K562 (cell line): ENCODE measurements around the gene OR52A5. TPM values are rescaled to one million over a fixed set of nuclear protein-coding genes. Genes with fewer than 3 reads are reported as not detected.

ENCODE experiments used
- ELK1 ChIP-seq: sonication (generic); formaldehyde crosslinking; IDR thresholded peaks from 2 replicates; pipeline ENCODE4 v1.8.1; 2022; ENCODE audit warnings: missing genetic modification reagents
- LEF1 ChIP-seq: fragments of 450-650 bp; IDR thresholded peaks from 2 replicates; pipeline ENCODE4 v1.6.1; 2016; ENCODE audit warnings: mild to moderate bottlenecking
- MCM3 ChIP-seq: fragments of 450-650 bp; IDR thresholded peaks from 2 replicates; pipeline ENCODE4 v1.6.1; 2016
- MEF2A ChIP-seq: IDR thresholded peaks from 2 replicates; pipeline ENCODE4 v1.6.1; 2011; ENCODE audit warnings: low read depth, mild to moderate bottlenecking, low read length, moderate library complexity; ENCODE audit not compliant: control insufficient read depth
- MXI1 ChIP-seq: IDR thresholded peaks from 2 replicates; pipeline ENCODE4 v1.6.1; 2011; ENCODE audit warnings: low read depth, mild to moderate bottlenecking, improper control_type of control experiment, low read length
- NR2C1 ChIP-seq, 2 experiments: fragments of 450-650 bp; IDR thresholded peaks; 2 replicates each; pipeline ENCODE4 v1.6.1; 2017; ENCODE audit warnings: mild to moderate bottlenecking in 2 of 2, antibody characterized with exemption in 1 of 2, inconsistent platforms in 1 of 2, missing compliant biosample characterization in 1 of 2, missing genetic modification characterization in 1 of 2
- NR2C2 ChIP-seq, 2 experiments: fragments of 200-800 bp in 1 of 2; sonication (Bioruptor generic) in 1 of 2; sonication (generic) in 1 of 2; formaldehyde crosslinking in 1 of 2; IDR thresholded peaks; 2 replicates each; pipeline versions ENCODE4 v1.6.1 to v1.8.0; 2016 to 2022; ENCODE audit warnings: mild to moderate bottlenecking in 1 of 2, missing compliant biosample characterization in 1 of 2, missing genetic modification characterization in 1 of 2, missing genetic modification reagents in 1 of 2
- POLR2A ChIP-seq: fragments of 450-650 bp; conservative IDR thresholded peaks from 2 replicates; pipeline ENCODE4 v1.6.1; 2016
- POLR3G ChIP-seq: IDR thresholded peaks from 2 replicates; pipeline ENCODE4 v1.6.1; 2011; ENCODE audit not compliant: insufficient read length, insufficient replicate concordance; ENCODE audit errors: extremely low read depth
- RHOXF2B ChIP-seq: fragments of 250-450 bp; sonication (Bioruptor Pico); conservative IDR thresholded peaks from 2 replicates; pipeline ENCODE4 v1.5.1; 2021
- SMARCA4 ChIP-seq: fragments of 450-650 bp; IDR thresholded peaks from 2 replicates; pipeline ENCODE4 v1.6.1; 2016
- ZBTB1 ChIP-seq: sonication (generic); formaldehyde crosslinking; IDR thresholded peaks from 2 replicates; pipeline ENCODE4 v1.8.1; 2023; ENCODE audit warnings: missing genetic modification reagents, low read depth, mild to moderate bottlenecking, borderline replicate concordance
- ZC3H8 ChIP-seq: fragments of 450-650 bp; IDR thresholded peaks from 2 replicates; pipeline ENCODE4 v1.6.1; 2017
- ZNF121 ChIP-seq: sonication (generic); formaldehyde crosslinking; conservative IDR thresholded peaks from 2 replicates; pipeline ENCODE4 v1.8.0; 2022; ENCODE audit warnings: missing genetic modification reagents
- ZNF282 ChIP-seq: sonication (generic); formaldehyde crosslinking; IDR thresholded peaks from 2 replicates; pipeline ENCODE4 v1.8.1; 2023; ENCODE audit warnings: missing genetic modification reagents
- ZNF431 ChIP-seq: sonication (generic); formaldehyde crosslinking; IDR thresholded peaks from 2 replicates; pipeline ENCODE4 v1.8.0; 2022; ENCODE audit warnings: mild to moderate bottlenecking, missing genetic modification reagents
- ZNF586 ChIP-seq: fragments of 450-650 bp; formaldehyde crosslinking; conservative IDR thresholded peaks from 2 replicates; pipeline ENCODE4 v1.4.0; 2020; ENCODE audit warnings: mild to moderate bottlenecking, moderate library complexity
- polyA plus RNA-seq, 8 experiments: library from polyadenylated mRNA; depleted of rRNA in 4 of 8; stranded (reverse) in 5 of 8; unstranded in 3 of 8; fragments of >200 nt; fragmentation: Nextera tagmentation in 2 of 8; fragmentation: Illumina TruSeq in 1 of 8; extraction: Ambion mirVana in 2 of 8; extraction: Trizol in 1 of 8; gene quantifications; 2 replicates each; pipeline versions ENCODE4 v1.2.1 to v1.2.3, GENCODE V29; 2011 to 2014; ENCODE audit warnings: inconsistent platforms in 1 of 8, missing spikeins in 1 of 8
- total RNA-seq, 7 experiments: library from RNA; depleted of rRNA in 6 of 7; stranded (reverse); fragments of >200 nt in 6 of 7; fragmentation: Illumina TruSeq in 2 of 7; extraction: Trizol in 2 of 7; gene quantifications; 2 replicates each; pipeline versions ENCODE4 v1.2.1 to v1.2.3, GENCODE V29; 2011 to 2021; ENCODE audit warnings: low replicate concordance in 1 of 7
- TF ChIP-seq, protein P1 (sequence below): fragments of 150-350 bp; IDR thresholded peaks from 2 replicates; pipeline ENCODE4 v1.6.1; 2014; ENCODE audit warnings: low read depth, mild to moderate bottlenecking, low read length, borderline replicate concordance
- TF ChIP-seq, protein P2 (sequence below): sonication (generic); formaldehyde crosslinking; IDR thresholded peaks from 2 replicates; pipeline ENCODE4 v1.8.0; 2023; ENCODE audit warnings: missing genetic modification reagents, mild to moderate bottlenecking, borderline replicate concordance

The OR52A5 gene
- total and polyA plus RNA-seq, 9 of the 15 experiments (the other 6 are each of a cell fraction or from before 2014, with no cell fraction given), result 0.04 to 1.1 (median 0.94) TPM; not detected in 6

- TF ChIP-seq MEF2A, result no peak
- TF ChIP-seq RHOXF2B (CRISPR knock-in tag), result no peak
- TF ChIP-seq ZBTB1 (CRISPR knock-in tag), result no peak
- no peak for TF ChIP-seq NR2C2 (CRISPR knock-in tag; IDR thresholded peaks at IDR 0.05)
- 0 out of 2 replicates have a peak, but pooled peaks have one; percentile 21 for TF ChIP-seq NR2C2 (tag; IDR thresholded peaks at IDR 0.05)
- TF ChIP-seq ZNF586 (CRISPR knock-in tag), result no peak
- TF ChIP-seq ELK1, result no peak
- no peak for TF ChIP-seq ZC3H8
- TF ChIP-seq ZNF431 (CRISPR knock-in tag), result no peak
- no peak; the same call in 1 of the 2 replicates for TF ChIP-seq POLR2A
- TF ChIP-seq MCM3, result no peak
- TF ChIP-seq ZNF121 (CRISPR knock-in tag), result no peak
- no peak for TF ChIP-seq POLR3G
- TF ChIP-seq NR2C1 (IDR thresholded peaks at IDR 0.05), result no peak; the same call in 1 of the 2 replicates
- TF ChIP-seq NR2C1 (tag; IDR thresholded peaks at IDR 0.05), result no peak
- TF ChIP-seq, protein P1, sequence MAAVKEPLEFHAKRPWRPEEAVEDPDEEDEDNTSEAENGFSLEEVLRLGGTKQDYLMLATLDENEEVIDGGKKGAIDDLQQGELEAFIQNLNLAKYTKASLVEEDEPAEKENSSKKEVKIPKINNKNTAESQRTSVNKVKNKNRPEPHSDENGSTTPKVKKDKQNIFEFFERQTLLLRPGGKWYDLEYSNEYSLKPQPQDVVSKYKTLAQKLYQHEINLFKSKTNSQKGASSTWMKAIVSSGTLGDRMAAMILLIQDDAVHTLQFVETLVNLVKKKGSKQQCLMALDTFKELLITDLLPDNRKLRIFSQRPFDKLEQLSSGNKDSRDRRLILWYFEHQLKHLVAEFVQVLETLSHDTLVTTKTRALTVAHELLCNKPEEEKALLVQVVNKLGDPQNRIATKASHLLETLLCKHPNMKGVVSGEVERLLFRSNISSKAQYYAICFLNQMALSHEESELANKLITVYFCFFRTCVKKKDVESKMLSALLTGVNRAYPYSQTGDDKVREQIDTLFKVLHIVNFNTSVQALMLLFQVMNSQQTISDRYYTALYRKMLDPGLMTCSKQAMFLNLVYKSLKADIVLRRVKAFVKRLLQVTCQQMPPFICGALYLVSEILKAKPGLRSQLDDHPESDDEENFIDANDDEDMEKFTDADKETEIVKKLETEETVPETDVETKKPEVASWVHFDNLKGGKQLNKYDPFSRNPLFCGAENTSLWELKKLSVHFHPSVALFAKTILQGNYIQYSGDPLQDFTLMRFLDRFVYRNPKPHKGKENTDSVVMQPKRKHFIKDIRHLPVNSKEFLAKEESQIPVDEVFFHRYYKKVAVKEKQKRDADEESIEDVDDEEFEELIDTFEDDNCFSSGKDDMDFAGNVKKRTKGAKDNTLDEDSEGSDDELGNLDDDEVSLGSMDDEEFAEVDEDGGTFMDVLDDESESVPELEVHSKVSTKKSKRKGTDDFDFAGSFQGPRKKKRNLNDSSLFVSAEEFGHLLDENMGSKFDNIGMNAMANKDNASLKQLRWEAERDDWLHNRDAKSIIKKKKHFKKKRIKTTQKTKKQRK, result no peak
- 0 out of 2 replicates have a peak, but pooled peaks have one; percentile 39 for TF ChIP-seq MXI1
- TF ChIP-seq, protein P2, sequence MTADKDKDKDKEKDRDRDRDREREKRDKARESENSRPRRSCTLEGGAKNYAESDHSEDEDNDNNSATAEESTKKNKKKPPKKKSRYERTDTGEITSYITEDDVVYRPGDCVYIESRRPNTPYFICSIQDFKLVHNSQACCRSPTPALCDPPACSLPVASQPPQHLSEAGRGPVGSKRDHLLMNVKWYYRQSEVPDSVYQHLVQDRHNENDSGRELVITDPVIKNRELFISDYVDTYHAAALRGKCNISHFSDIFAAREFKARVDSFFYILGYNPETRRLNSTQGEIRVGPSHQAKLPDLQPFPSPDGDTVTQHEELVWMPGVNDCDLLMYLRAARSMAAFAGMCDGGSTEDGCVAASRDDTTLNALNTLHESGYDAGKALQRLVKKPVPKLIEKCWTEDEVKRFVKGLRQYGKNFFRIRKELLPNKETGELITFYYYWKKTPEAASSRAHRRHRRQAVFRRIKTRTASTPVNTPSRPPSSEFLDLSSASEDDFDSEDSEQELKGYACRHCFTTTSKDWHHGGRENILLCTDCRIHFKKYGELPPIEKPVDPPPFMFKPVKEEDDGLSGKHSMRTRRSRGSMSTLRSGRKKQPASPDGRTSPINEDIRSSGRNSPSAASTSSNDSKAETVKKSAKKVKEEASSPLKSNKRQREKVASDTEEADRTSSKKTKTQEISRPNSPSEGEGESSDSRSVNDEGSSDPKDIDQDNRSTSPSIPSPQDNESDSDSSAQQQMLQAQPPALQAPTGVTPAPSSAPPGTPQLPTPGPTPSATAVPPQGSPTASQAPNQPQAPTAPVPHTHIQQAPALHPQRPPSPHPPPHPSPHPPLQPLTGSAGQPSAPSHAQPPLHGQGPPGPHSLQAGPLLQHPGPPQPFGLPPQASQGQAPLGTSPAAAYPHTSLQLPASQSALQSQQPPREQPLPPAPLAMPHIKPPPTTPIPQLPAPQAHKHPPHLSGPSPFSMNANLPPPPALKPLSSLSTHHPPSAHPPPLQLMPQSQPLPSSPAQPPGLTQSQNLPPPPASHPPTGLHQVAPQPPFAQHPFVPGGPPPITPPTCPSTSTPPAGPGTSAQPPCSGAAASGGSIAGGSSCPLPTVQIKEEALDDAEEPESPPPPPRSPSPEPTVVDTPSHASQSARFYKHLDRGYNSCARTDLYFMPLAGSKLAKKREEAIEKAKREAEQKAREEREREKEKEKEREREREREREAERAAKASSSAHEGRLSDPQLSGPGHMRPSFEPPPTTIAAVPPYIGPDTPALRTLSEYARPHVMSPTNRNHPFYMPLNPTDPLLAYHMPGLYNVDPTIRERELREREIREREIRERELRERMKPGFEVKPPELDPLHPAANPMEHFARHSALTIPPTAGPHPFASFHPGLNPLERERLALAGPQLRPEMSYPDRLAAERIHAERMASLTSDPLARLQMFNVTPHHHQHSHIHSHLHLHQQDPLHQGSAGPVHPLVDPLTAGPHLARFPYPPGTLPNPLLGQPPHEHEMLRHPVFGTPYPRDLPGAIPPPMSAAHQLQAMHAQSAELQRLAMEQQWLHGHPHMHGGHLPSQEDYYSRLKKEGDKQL (CRISPR knock-in tag), result no peak
- TF ChIP-seq LEF1, result peak; percentile 86
- no peak for TF ChIP-seq ZNF282 (CRISPR knock-in tag)
- peak; percentile 93 for TF ChIP-seq SMARCA4
Observed at GRCh38 chr11:5131584-5132335, 6.4 kb downstream of the OR52A5 start (continued).
